ENCODE measurements around the gene ADI1. TPM values are rescaled to one million over a fixed set of nuclear protein-coding genes. Genes with fewer than 3 reads are reported as not detected.

ADI1 gene
- total RNA-seq, 5 donors from 2014 or later (not counting 1 experiment from before 2014, with no cell fraction given): 20.9 to 29.0 (median 28.3) TPM

- no peak overlapping the region for H3K27ac Mint-ChIP-seq
- no peaks in the 10 kb centered on the region for H3K27me3 Mint-ChIP-seq
- ATAC-seq (replicated peaks in 1 of 4): no peak
- 85% methylated on average over 4 of the region's 6 CpGs for WGBS (ENCODE audit: insufficient coverage)
- Histone ChIP-seq H3K9me3 (no peaks in the 10 kb centered on the region), H3K4me3 (ENCODE audit: control insufficient read depth in 1 of 2, extremely low read depth in 1 of 2, low read length in 1 of 2) (no peak overlapping the region), H3K4me1 (ENCODE audit: control insufficient read depth in 1 of 2, extremely low read depth in 1 of 2, insufficient read depth in 2 of 2, low read length in 2 of 2) (no peaks in the 10 kb centered on the region), H3K36me3 (ENCODE audit: control insufficient read depth in 2 of 2, extremely low read depth in 1 of 2, insufficient read depth in 1 of 2, low read length in 1 of 2) (no peaks in the 10 kb centered on the region), H3K27me3 (replicated peaks in 1 of 2; ENCODE audit: control insufficient read depth in 2 of 2, extremely low read depth in 1 of 2, insufficient read depth in 2 of 2, low read length in 1 of 2) (no peaks in the 10 kb centered on the region), H3K27ac (ENCODE audit: low read length) (no peak overlapping the region)
- POLR2A ChIA-PET: no interaction called here
- CTCF ChIA-PET: interaction anchor here in 1 of 2 donors (0.6 kb wide), 1 partner anchor 9 kb away, joined by 4 read pairs; no protein-coding TSS in a partner anchor
- H3K4me3 Mint-ChIP-seq: no peak overlapping the region
- no peak for DNase-seq
- peaks cover 0 to 7% (median 4%) of the 10 kb centered on the region in 3 donors for H3K4me1 Mint-ChIP-seq
- H3K9me3 Mint-ChIP-seq: no peaks in the 10 kb centered on the region
- H3K36me3 Mint-ChIP-seq: peaks cover 5% of the 10 kb centered on the region
Observed at GRCh38 chr2:3488061-3488531, 31.2 kb downstream of the ADI1 start.

DNA sequence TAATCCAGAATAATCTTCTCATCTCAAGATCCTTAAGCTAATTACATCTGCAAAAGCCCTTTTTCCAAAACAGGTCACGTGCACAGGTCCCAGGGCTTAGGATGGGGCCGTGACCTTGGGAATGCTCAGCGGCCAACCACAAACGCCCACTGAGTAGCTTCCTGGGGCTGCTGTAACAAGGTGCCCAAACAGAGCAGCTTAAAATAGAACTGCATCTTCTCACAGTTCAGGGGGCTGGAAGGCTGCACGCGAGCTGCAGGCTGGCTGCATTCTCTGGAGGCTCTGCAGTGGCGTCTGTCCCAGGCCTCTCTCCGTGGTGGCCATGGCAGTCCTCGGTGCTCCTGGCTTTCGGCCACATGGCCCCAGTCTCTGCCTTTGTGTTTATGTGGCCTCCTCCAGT, 31.9 kb downstream of the ADI1 start:
- ATAC-seq (replicated peaks in 1 of 4): no peak
- Mint-ChIP-seq H3K27me3 (no peaks in the 10 kb centered on the region), H3K4me3 (no peak overlapping the region), H3K9me3 (no peaks in the 10 kb centered on the region), H3K36me3 (peaks cover 5% of the 10 kb centered on the region), H3K4me1 (peaks cover 0 to 10% (median 4%) of the 10 kb centered on the region in 3 donors), H3K27ac (no peak overlapping the region)
- no peaks in the 10 kb centered on the region for H3K9me3 ChIP-seq
- 91% methylated on average over 10 of the region's 10 CpGs for WGBS (ENCODE audit: insufficient coverage)
- POLR2A ChIA-PET: no interaction called here
- no peak overlapping the region for H3K4me3 ChIP-seq (ENCODE audit: control insufficient read depth in 1 of 2, extremely low read depth in 1 of 2, low read length in 1 of 2)
- H3K27ac ChIP-seq (ENCODE audit: low read length): no peak overlapping the region
- CTCF ChIA-PET: interaction anchor here in 1 of 2 donors (0.6 kb wide), 1 partner anchor 10 kb away, joined by 4 read pairs; no protein-coding TSS in a partner anchor
- no peaks in the 10 kb centered on the region for H3K27me3 ChIP-seq (replicated peaks in 1 of 2; ENCODE audit: control insufficient read depth in 2 of 2, extremely low read depth in 1 of 2, insufficient read depth in 2 of 2, low read length in 1 of 2)
- H3K4me1 ChIP-seq (ENCODE audit: control insufficient read depth in 1 of 2, extremely low read depth in 1 of 2, insufficient read depth in 2 of 2, low read length in 2 of 2): no peaks in the 10 kb centered on the region
- no peak for DNase-seq
- peaks cover 0 to 2% of the 10 kb centered on the region in 2 donors for H3K36me3 ChIP-seq (ENCODE audit: control insufficient read depth in 2 of 2, extremely low read depth in 1 of 2, insufficient read depth in 1 of 2, low read length in 1 of 2)

DNA sequence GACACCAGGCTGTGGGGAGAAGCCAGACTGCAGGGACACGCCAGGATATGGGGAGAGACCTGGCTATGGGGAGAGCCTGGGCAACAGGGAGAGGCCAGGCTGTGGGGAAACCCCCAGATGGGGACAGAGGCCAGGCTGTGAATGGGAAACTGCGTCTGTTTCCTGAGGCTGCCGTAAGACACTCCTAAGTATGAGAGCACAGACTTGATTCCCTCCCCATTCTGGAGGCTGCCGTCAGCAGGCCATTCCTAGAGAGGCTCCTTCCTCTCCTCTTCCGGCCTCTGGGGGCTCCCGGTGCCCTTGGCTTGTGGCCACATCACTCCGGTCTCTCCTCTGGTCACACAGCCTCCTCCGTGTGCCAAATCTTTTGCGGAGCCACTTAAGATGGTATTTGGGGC, 32.3 kb downstream of the ADI1 start:
- no peaks in the 10 kb centered on the region for H3K27me3 ChIP-seq (replicated peaks in 1 of 2; ENCODE audit: control insufficient read depth in 2 of 2, extremely low read depth in 1 of 2, insufficient read depth in 2 of 2, low read length in 1 of 2)
- H3K4me1 Mint-ChIP-seq: peaks cover 0 to 10% (median 4%) of the 10 kb centered on the region in 3 donors
- H3K36me3 ChIP-seq (ENCODE audit: control insufficient read depth in 2 of 2, extremely low read depth in 1 of 2, insufficient read depth in 1 of 2, low read length in 1 of 2): peaks cover 0 to 2% of the 10 kb centered on the region in 2 donors
- ChIA-PET POLR2A (no interaction called here), CTCF (no interaction called here)
- DNase-seq (no peak), ATAC-seq (replicated peaks in 1 of 4) (no peak)
- H3K4me1 ChIP-seq (ENCODE audit: control insufficient read depth in 1 of 2, extremely low read depth in 1 of 2, insufficient read depth in 2 of 2, low read length in 2 of 2): no peaks in the 10 kb centered on the region
- peaks cover 5% of the 10 kb centered on the region for H3K36me3 Mint-ChIP-seq
- H3K4me3 Mint-ChIP-seq: no peak overlapping the region
- H3K9me3 ChIP-seq: no peaks in the 10 kb centered on the region
- no peak overlapping the region for H3K4me3 ChIP-seq (ENCODE audit: control insufficient read depth in 1 of 2, extremely low read depth in 1 of 2, low read length in 1 of 2)
- no peaks in the 10 kb centered on the region for H3K27me3 Mint-ChIP-seq
- H3K9me3 Mint-ChIP-seq: no peaks in the 10 kb centered on the region
- no peak overlapping the region for H3K27ac ChIP-seq (ENCODE audit: low read length)
- H3K27ac Mint-ChIP-seq: no peak overlapping the region
- WGBS (ENCODE audit: insufficient coverage): 92% methylated on average over 9 of the region's 9 CpGs

DNA sequence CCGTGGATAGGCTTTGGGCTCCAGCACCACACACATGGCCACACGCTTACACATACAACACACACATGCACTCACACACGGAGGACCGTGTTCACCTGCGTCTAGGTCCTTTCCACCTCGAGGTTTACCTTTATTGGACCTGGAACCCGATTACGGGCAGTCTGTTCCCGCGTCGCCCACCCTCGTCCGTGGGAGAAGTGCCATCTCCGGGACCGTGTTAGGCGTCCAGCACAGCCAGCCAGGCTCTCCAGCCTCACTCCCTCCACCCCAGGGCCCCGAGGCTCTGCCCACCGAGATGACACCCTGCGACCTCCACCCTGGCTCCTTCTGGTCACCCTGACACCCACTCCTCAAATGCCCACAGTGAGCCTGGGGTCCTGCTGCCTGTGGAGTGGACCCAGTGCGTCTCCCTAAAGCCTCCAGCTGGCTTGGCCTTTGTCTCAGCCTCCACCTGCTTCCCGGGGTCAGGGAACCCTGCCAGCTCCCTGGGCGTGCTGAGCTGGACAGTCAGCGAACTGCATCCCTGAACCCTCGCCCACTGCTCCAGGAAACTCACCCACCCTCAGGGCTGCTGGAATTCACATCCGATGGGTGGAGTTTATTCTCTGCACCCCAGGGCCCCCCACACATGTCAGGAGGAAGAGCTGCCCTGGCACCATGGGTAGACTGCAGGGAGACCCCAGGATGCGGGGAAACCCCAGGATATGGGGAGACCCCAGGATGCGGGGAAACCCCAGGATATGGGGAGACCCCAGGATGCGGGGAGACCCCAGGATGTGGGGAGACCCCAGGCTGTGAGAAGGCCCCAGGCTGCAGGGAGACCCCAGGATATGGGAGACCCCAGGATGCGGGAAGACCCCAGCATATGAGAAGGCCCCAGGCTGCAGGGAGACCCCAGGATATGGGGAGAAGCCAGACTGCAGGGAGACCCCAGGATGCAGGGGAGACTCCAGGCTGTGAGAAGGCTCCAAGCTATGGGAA, 33.0 kb downstream of the ADI1 start:
- Mint-ChIP-seq H3K36me3 (peaks cover 5% of the 10 kb centered on the region), H3K27ac (no peak overlapping the region), H3K4me1 (peaks cover 0 to 10% (median 4%) of the 10 kb centered on the region in 3 donors), H3K9me3 (no peaks in the 10 kb centered on the region), H3K4me3 (no peak overlapping the region), H3K27me3 (no peaks in the 10 kb centered on the region)
- Histone ChIP-seq H3K27ac (ENCODE audit: low read length) (no peak overlapping the region), H3K4me1 (ENCODE audit: control insufficient read depth in 1 of 2, extremely low read depth in 1 of 2, insufficient read depth in 2 of 2, low read length in 2 of 2) (no peaks in the 10 kb centered on the region), H3K4me3 (ENCODE audit: control insufficient read depth in 1 of 2, extremely low read depth in 1 of 2, low read length in 1 of 2) (no peak overlapping the region), H3K27me3 (replicated peaks in 1 of 2; ENCODE audit: control insufficient read depth in 2 of 2, extremely low read depth in 1 of 2, insufficient read depth in 2 of 2, low read length in 1 of 2) (no peaks in the 10 kb centered on the region), H3K9me3 (no peaks in the 10 kb centered on the region), H3K36me3 (ENCODE audit: control insufficient read depth in 2 of 2, extremely low read depth in 1 of 2, insufficient read depth in 1 of 2, low read length in 1 of 2) (peaks cover 0 to 2% of the 10 kb centered on the region in 2 donors)
- POLR2A ChIA-PET: no interaction called here
- WGBS (ENCODE audit: insufficient coverage): 95% methylated on average over 29 of the region's 29 CpGs
- DNase-seq (no peak), ATAC-seq (replicated peaks in 1 of 4) (no peak)
- CTCF ChIA-PET: no interaction called here

DNA sequence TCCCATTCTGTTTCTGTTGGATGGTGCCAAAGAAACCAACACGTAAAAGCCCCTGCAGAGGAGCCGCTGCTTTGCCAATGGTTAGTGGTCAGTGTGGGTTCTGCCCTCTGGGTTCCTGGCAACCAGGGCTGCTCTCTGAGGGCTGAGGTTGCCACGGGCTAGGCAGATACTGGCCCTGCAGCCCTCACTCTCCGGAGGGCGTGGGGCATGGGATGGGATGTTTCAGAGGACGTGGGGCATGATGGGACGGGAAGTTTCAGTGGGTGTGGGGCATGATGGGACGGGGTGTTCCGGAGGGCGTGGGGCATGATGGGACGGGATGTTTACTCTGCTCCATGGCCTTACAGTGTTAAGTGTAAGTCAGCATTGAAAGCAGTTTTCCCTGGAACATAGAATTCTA, 34.2 kb downstream of the ADI1 start:
- no peaks in the 10 kb centered on the region for H3K9me3 ChIP-seq
- no peaks in the 10 kb centered on the region for H3K4me1 ChIP-seq (ENCODE audit: control insufficient read depth in 1 of 2, extremely low read depth in 1 of 2, insufficient read depth in 2 of 2, low read length in 2 of 2)
- Mint-ChIP-seq H3K36me3 (peaks cover 8% of the 10 kb centered on the region), H3K9me3 (no peaks in the 10 kb centered on the region), H3K4me3 (no peak overlapping the region), H3K4me1 (peaks cover 1 to 15% (median 5%) of the 10 kb centered on the region in 3 donors), H3K27me3 (no peaks in the 10 kb centered on the region), H3K27ac (no peak overlapping the region)
- no peak overlapping the region for H3K27ac ChIP-seq (ENCODE audit: low read length)
- CTCF ChIA-PET: no interaction called here
- ATAC-seq (replicated peaks in 1 of 4) (no peak), DNase-seq (no peak)
- 97% methylated on average over 11 of the region's 11 CpGs for WGBS (ENCODE audit: insufficient coverage)
- peaks cover 0 to 2% of the 10 kb centered on the region in 2 donors for H3K36me3 ChIP-seq (ENCODE audit: control insufficient read depth in 2 of 2, extremely low read depth in 1 of 2, insufficient read depth in 1 of 2, low read length in 1 of 2)
- H3K27me3 ChIP-seq (replicated peaks in 1 of 2; ENCODE audit: control insufficient read depth in 2 of 2, extremely low read depth in 1 of 2, insufficient read depth in 2 of 2, low read length in 1 of 2): no peaks in the 10 kb centered on the region
- H3K4me3 ChIP-seq (ENCODE audit: control insufficient read depth in 1 of 2, extremely low read depth in 1 of 2, low read length in 1 of 2): no peak overlapping the region
- POLR2A ChIA-PET: no interaction called here

DNA sequence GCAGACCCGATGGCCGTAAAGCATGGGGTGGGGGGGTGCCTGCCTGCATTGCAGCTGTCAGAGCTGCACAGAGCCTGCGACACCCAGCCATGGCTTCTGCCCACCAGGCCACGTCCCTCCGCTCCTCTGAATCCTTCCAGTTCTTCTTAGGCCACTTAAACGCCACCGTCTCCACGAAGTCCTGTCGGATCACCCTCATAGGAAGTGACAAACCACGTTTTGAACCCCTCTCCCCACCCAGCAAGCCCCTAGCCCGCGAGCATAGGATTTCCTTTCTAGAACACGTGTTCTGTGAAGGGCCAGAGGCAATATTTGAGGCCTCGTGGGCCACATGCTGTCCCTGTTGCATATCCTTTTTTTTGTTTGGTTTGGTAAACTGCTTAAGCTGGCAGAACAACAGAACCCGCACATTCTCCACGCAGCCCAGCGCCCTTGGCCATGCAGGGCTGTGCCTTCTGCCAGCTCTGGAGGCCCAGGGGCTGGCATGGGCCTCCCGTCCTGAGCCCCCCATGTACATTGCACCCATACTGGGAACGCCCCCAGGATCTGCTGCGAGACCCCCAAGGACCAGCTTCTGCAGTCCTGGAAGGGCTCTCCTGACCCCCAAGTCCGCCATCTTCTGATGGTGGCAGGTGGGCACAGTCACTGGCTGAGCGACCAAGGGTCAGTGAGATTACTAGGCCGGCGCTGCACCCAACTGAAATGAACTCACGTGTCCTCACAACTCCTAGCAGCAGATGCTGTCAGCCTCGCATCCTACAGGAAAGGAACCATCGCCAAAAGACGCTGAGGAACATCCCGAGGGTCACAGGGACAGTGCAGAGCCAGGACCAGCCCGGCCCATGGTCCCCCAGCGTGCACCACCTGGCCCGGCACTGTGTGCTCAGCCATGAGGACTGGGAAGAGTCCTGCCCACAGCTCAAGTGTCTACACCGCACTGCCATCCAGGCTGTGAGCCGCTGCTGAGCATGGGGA, 35.1 kb downstream of the ADI1 start:
- Histone ChIP-seq H3K36me3 (ENCODE audit: control insufficient read depth in 2 of 2, extremely low read depth in 1 of 2, insufficient read depth in 1 of 2, low read length in 1 of 2) (peaks cover 0 to 6% of the 10 kb centered on the region in 2 donors), H3K27ac (ENCODE audit: low read length) (no peak overlapping the region), H3K27me3 (replicated peaks in 1 of 2; ENCODE audit: control insufficient read depth in 2 of 2, extremely low read depth in 1 of 2, insufficient read depth in 2 of 2, low read length in 1 of 2) (no peaks in the 10 kb centered on the region), H3K9me3 (no peaks in the 10 kb centered on the region), H3K4me1 (ENCODE audit: control insufficient read depth in 1 of 2, extremely low read depth in 1 of 2, insufficient read depth in 2 of 2, low read length in 2 of 2) (no peaks in the 10 kb centered on the region), H3K4me3 (ENCODE audit: control insufficient read depth in 1 of 2, extremely low read depth in 1 of 2, low read length in 1 of 2) (no peak overlapping the region)
- Mint-ChIP-seq H3K4me1 (peaks cover 0 to 17% (median 11%) of the 10 kb centered on the region in 3 donors), H3K4me3 (no peak overlapping the region), H3K27me3 (no peaks in the 10 kb centered on the region), H3K9me3 (no peaks in the 10 kb centered on the region), H3K36me3 (peaks cover 14% of the 10 kb centered on the region), H3K27ac (no peak overlapping the region)
- DNase-seq: no peak
- WGBS (ENCODE audit: insufficient coverage): 95% methylated on average over 31 of the region's 34 CpGs
- ChIA-PET POLR2A (no interaction called here), CTCF (no interaction called here)
- no peak for ATAC-seq (replicated peaks in 1 of 4)

Data from T-cell (primary cell).